Kidney tubule cell (primary cell): ENCODE data around the gene ATP11C.
A peak's percentile ranks its signal among the peaks of the same experiment; 100 is the strongest.

ENCODE experiments used
- DNase-seq: peaks from one replicate; pipeline ENCODE4 v3.0.0-alpha.2; 2018; ENCODE audit warnings: low spot score

The ATP11C gene

GRCh38 chrX:139803224-139803623 lies 129.6 kb downstream of the ATP11C start:
- peak; percentile 44 for DNase-seq

- no peak for DNase-seq
These were observed 130.8 kb downstream of the ATP11C start for GRCh38 chrX:139802048-139802447.

GRCh38 chrX:139801397-139801813 lies 131.4 kb downstream of the ATP11C start:
- DNase-seq: no peak

GRCh38 chrX:139798701-139799100 lies 134.2 kb downstream of the ATP11C start:
- DNase-seq: no peak

GRCh38 chrX:139795196-139795595 lies 137.7 kb downstream of the ATP11C start:
- DNase-seq: no peak

DNA sequence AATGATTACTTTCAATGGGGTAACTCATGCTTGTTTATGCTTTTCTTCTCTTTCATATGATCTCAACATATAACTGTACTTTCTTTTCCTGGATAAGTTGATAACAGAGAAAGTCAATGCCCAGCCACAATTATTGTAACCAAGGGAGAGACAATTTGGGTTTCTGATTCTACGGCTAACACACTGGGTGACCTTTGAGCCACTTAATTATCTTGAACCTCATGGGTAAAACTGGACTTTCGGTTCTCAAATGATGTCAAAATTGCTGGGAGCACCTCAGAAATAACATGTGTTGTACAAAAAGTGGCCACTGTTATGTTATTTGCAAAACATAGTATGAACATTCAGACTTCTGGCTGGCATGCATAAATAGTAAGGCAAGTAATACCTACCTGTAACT lies 145.3 kb downstream of the ATP11C start:
- DNase-seq: no peak

- DNase-seq: no peak
These were observed 148.0 kb downstream of the ATP11C start for GRCh38 chrX:139784807-139785206.

- no peak for DNase-seq
These were observed 148.9 kb downstream of the ATP11C start for GRCh38 chrX:139783959-139784358.

GRCh38 chrX:139783030-139783429 lies 149.8 kb downstream of the ATP11C start:
- no peak for DNase-seq

DNA sequence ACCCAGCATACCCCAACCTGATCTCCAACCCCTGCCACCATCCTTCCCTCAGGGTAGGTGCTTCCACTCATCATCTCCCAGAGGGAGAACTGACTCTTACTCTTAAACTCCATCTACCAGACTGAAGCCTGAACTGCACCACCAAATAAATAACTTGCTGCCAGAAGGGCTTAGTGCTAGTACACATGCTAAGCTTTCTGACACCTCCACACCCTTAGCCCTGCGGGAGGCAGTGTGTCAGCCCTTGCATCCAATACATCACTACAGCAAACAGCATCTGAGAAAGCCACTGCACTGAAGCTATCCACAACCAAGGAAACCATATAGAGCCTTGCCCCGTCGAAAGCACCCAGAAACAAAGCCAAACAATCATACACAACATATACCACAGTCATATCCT lies 156.3 kb downstream of the ATP11C start:
- DNase-seq: no peak

- no peak for DNase-seq
These were observed 162.5 kb downstream of the ATP11C start for GRCh38 chrX:139770366-139770765.

- DNase-seq: no peak
These were observed 166.3 kb downstream of the ATP11C start for GRCh38 chrX:139766545-139766983.

DNA sequence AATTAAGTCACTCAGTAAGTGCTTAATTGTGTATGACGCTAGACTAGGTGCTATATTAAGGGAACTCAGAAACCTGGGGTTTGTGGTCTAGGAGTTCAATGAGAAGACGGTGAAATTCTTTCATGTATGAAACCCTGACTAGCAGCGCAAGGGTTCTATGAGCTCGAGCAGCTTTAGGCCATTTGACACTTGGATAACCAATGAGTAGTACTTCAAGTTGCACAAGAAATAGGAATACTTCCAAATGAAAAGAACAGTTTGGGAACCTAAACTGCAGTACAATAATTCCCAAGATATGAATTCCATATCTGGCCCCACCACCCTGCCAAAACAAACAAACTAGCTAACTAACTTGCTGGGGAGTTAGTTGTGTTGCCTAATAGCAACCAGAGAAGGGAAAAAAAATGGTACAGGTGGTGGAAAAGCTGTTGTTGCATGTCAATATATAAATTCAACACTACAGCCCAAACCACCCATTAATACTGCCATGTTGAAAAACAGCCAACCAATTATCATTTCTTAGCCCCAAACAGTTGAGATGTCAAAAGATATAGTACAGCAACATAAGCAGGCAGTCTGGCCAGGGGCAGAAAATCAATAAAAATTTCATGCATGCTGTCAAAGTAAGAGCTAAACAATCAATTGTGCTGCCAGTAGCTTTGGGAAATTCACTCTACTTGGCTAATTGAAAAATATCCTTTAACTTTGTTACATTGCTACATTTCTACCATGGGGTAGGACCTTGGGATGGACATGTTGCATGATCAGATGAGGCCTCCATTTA lies 170.3 kb downstream of the ATP11C start:
- DNase-seq: no peak

DNA sequence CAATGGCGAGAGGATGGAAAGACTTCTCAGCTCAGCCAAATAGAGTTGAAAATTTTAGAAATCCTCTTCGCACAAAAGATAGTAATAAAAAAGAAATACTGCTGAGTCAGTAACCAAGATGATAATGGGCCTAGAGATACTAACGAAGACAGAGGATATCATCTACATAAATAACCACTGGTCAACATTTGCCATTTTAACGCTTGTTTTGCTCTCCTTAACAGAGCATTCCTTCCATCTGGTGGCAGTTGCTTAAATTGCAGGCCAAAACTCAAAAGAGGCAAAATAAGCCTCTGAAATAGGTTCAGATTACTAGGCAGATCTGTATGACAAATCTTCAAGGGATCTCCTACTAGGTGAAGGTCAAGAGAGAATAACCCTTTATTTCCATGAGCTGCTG lies 173.2 kb downstream of the ATP11C start:
- peak; percentile 22 for DNase-seq

DNA sequence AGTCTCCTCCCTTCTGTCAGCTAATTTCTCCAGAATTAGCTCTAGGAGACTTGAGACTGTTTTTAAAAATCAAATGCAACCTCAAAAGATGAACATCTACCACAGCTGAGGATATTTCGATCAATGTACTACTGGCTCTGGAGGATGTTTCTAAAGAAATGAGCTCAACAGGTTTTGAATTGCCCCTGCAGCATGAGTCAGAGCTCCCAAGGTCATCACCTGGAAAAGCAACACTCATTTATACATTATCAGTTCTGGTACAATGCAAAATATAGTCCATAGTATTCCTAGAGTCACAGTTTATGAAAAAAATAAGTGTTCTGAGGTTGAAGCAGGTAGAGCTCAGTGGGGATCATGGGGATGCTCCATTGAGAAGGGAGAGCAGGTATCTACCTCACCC lies 174.0 kb downstream of the ATP11C start:
- no peak for DNase-seq

DNA sequence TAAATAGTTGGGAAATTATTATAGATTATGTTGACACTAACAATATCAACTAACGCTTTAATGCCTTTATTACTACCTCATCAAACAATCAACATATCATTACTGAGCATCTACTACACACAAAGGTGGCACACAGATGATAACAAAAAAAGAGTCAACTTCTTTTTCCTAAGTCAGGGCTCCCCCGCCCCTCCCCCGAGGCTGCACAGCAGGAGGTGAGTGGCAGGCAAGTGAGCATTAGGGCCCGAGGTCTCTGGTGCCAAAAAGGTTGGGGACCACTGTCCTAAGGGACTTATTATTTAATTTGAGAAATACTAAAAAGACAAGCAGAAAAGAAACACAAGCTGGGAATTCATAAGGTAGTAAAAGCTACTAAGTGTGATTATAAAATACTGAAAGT lies 174.6 kb downstream of the ATP11C start:
- DNase-seq: no peak

DNA sequence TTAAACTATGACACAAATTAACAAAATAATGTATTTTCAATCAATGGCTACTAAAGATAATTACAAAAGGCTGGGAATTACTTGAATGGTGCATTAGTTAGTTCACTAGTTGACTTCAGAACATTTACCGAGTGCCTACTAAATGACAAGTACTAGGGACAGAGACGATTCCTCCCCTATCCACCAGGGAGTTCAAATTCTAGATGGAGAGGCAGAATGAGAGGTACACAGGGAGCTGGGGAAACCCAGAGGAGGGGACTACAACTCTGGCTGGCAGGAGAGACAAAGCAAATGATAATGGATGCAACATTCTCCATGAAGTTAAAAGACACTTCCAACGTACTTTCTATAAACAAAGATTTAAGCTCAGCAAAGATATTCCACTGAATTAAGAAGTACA lies 181.8 kb downstream of the ATP11C start:
- no peak for DNase-seq

- DNase-seq: peak; percentile 9
These were observed 182.5 kb downstream of the ATP11C start for GRCh38 chrX:139750390-139750789.

DNA sequence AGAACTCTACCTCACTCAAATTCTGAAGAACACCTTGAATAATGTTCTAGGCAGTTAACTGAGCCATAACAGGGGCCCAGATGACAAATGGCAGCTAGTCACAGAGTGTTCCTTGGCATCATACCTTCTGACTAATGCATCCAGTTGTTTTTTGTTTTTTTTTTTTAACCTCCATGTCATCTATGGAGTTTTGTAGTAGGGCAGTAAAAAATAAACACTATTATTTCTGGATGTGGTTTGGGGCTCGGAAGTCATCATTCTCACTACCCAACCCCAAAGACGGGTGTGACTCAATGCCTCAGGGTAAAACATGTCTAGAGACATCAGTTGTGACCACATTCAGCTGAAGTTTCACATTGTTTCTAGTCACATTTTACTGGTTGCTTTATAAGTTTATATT lies 193.7 kb downstream of the ATP11C start:
- DNase-seq: peak; percentile 47

DNA sequence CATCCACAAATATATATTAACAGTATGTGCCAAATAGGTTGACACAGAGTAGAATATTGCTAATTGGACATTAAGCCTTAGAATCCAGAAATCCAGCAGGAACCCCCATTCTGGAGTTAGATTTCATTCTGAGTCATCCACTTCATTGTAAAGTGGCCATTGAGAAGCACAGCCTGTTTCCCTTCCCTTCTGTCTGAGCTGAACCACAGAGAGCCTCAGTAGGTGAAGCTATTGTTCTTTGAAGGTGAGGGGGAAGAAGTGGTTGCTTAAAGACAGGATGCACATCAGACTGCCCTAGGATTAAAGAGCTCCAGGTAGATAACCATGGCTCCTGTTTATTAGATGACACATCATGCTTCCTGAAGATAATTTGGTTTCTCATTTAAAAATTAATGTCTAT lies 194.3 kb downstream of the ATP11C start:
- peak; percentile 56 for DNase-seq

DNA sequence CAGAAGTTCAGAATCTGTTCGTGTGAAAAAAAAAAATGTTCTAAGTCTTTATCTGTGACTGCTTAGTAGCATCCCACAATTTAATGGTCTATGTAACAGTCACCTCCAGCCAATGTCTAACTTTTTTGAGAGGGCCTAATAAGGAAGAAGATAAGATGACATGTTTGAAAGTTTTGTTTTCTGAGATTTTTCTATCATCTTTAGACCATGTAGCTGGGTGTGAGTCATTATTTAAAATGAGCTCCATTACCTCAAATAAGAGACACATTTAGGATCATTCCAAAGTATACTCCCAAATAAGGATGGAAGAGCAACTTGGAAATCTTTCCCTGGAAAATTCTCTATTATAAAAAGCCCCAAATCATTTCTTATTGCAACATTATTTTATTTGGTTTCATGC lies 196.7 kb downstream of the ATP11C start:
- DNase-seq: no peak

- no peak for DNase-seq
These were observed 197.9 kb downstream of the ATP11C start for GRCh38 chrX:139734996-139735395.

GRCh38 chrX:139725720-139726119 lies 207.1 kb downstream of the ATP11C start:
- no peak for DNase-seq

GRCh38 chrX:139724626-139725025 lies 208.2 kb downstream of the ATP11C start:
- DNase-seq: no peak
